HG03280 (cell line): ENCODE data around the gene EARS2.
"Not testable (repeated sequence)": the region's sequence is repeated elsewhere in the genome, so short reads cannot be mapped to it uniquely, and the experiment has no call there.

Experiments used
- ATAC-seq: cut with Tn5 transposase; IDR thresholded peaks from one replicate; pipeline ENCODE4 v1.9.1; 2021; ENCODE audit warnings: mild to moderate bottlenecking, moderate library complexity; ENCODE audit not compliant: unreplicated experiment

EARS2 gene

GRCh38 chr16:23556881-23557778, at the start of gene EARS2, which contains the start of gene UBFD1:
Gene EARS2, minus strand, starts transcription at chr16:23557350. Its CDS starts 7 bp downstream, at chr16:23557343.
Gene UBFD1, plus strand, starts transcription at chr16:23557727. Its CDS starts 16 bp downstream, at chr16:23557743.
- ATAC-seq = peak; percentile 88

GRCh38 chr16:23597003-23597756, 40.0 kb upstream of the EARS2 start:
- ATAC-seq = no peak

GRCh38 chr16:23595951-23596720, 39.0 kb upstream of the EARS2 start, which contains the start of gene NDUFAB1:
Gene NDUFAB1, minus strand, starts transcription at chr16:23596316. Its CDS starts 26 bp downstream, at chr16:23596290.
- peak; percentile 96 for ATAC-seq

DNA sequence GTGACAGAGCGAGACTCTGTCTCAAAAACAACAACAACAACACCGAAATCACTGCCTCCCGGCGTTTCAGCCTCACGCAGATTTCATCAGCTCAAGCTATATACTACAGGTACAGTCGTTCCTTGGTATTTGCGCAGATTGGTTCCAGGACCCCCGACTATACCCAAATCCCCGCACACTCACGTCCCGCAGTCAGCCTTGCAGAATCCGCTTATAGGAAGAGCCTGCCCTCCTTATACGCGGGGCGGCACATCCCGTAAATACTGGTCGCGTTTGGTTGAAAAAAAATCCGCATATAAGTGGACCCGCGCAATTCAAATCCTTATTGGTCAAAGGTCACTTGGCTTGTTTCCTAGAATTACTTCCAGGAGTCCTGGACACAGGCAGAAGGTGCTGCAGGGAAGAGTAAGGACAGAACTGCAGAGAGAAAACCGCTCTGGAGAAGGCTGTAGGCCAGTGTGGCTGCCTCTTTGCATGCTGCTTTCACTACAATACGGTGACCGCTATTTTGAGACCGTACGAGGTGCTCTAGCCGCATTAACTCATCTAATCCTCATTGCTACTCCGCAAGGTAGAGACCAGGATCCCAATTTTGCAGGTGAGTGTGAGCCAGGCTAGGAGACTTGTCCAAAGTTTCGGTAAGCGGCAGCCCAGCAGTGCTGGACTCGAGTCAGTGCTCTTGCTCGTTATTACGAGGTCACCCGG, 38.2 kb upstream of the EARS2 start:
- no peak for ATAC-seq

GRCh38 chr16:23594186-23594585, 37.0 kb upstream of the EARS2 start:
- no peak for ATAC-seq

- ATAC-seq = no peak
Observed at GRCh38 chr16:23590181-23590580, 33.0 kb upstream of the EARS2 start.

DNA sequence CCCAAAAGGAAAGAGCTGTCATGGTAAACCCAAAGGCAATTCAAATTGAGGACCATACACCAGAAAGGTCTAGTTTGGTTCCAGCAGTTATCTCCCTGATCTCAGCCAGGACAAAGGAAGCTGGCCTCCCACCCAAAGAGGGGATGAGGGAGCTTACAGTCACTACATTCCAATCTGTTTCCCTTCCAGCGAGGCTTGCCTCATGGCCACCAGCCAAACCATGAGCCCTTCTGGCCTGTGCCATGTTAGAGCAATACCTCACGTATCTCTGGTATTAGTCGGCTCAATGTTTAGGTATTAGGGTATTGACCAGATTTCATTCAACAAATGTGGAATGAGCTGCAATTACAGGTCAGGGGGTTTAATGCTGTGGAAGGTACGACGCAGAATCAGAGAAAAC, 30.6 kb upstream of the EARS2 start:
- ATAC-seq = no peak

GRCh38 chr16:23584186-23585076, 27.3 kb upstream of the EARS2 start:
- no peak for ATAC-seq

- not testable (repeated sequence) for ATAC-seq
Observed at GRCh38 chr16:23583271-23583670, 26.1 kb upstream of the EARS2 start.

DNA sequence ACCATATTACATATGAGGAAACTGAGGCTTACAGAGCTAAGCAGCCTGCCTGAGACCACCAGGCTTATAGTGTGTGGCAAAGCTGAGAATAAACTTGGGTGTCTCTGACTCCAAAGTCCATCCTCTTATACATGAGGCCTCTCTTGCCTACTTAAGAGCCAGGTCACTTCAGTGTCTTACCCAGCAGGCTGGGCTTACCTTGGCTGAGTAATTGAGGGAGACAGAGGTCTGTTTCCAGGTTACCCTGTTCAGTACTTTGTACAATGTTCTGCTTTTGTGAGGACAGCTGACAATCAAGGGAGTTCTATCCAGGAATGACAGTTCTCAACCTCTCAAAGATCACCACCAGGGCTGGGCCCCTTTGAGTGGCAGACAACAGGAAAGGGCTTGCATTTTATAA, 24.6 kb upstream of the EARS2 start:
- ATAC-seq = no peak

GRCh38 chr16:23580391-23580790, 23.2 kb upstream of the EARS2 start:
- ATAC-seq = no peak

DNA sequence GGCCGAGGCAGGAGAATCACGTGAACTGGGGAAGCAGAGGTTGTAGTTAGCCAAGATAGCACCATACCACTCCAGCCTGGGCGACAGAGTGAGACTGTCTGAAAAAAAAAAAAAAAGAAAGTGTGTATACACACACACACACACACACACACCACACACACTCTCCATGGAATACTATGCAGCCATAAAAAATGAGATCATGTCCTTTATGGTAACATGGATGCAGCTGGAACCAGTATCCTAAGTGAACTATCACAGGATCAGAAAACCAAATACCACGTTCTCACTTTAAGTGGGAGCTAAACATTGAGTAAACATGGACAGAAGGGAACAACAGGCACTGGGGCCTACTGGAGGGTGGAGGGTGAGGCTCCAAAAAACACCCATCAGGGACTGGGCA, 22.2 kb upstream of the EARS2 start:
- no peak for ATAC-seq

GRCh38 chr16:23578101-23578830, 21.1 kb upstream of the EARS2 start:
- ATAC-seq = no peak

DNA sequence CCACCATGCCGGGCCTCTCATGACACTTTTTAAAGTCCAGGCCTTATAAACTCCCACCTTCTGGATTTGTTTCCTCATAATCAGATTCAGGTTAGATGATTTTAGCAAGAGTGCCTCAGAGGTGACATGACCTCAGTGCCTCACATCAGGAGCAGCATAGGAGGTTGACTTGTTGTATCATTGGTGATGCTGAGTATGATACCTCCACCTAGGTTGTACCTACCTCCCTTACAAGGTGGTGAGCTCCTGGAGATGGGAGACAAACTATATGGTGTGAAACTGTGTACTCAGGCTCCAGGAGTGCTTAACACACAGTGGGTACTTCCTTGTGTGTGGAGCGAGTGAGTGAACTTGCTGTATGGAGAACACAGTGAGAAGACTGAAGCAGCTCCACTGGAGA, 20.3 kb upstream of the EARS2 start:
- no peak for ATAC-seq

DNA sequence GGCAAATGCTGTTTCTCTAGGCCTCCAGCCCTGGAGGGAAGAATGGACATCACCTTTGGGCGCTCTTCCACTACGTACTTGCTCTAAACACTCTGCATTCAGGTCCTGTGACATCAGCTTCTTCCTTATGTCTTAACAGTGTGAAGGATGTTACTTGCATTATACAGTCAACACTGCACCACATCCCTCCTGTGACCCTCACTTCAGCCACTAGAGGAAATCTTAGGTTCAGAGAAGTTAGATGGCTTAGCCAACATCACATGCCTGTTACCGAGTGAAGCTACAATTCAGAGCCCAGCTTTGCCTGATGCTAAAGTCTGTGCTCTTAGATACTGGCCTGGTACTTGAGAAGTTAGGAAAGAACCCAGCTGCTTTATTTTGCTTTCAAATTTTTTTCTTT, 18.7 kb upstream of the EARS2 start:
- ATAC-seq = no peak

- no peak for ATAC-seq
Observed at GRCh38 chr16:23573817-23574216, 16.7 kb upstream of the EARS2 start.

DNA sequence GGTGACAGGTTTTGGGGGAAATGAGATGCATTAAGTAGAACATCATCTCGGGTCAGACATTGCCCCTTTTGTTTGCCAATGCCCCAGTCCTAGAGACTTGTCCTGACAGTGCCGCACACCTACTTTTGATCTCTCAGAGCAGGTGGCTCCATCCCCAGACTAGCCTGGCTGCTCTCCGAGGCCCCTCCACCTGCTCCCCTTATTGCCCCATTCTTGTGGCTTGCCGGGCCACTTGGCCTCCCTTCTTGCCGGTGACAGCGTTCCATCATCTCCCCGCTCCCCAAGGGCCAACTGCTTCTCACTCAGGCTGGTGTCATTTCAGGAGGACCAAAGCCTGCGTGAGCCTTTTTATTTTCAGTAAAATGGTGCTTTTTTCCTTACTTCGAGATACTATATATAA, 15.2 kb upstream of the EARS2 start:
- no peak for ATAC-seq

GRCh38 chr16:23571895-23572294, 14.7 kb upstream of the EARS2 start:
- no peak for ATAC-seq
